ENCODE data around the gene CWH43.
"Not testable (repeated sequence)": the region's sequence is repeated elsewhere in the genome, so short reads cannot be mapped to it uniquely, and the experiment has no call there.

CWH43 gene

DNA sequence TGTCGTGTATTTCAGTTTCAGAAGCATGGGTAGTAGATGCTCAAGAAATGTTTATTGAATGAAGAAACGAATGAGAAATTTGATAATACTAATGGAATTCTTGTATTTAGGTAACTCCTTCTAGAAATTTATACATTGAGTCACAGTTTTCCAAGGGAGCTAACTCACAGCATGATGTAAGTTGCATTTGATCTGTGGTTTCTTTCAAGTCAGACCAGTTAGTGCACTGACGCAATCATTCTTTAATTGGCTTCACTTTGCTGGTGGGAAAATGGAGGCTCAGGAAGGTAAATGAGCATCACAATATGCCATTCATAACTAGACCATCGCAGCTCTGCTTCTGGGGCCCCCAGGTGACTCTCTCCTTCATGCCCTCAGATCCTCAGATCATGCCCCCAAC, 17.3 kb upstream of the CWH43 start:
- DNase-seq = no peak
- intact Hi-C loops (cut with DNase I) = no loop called here

DNA sequence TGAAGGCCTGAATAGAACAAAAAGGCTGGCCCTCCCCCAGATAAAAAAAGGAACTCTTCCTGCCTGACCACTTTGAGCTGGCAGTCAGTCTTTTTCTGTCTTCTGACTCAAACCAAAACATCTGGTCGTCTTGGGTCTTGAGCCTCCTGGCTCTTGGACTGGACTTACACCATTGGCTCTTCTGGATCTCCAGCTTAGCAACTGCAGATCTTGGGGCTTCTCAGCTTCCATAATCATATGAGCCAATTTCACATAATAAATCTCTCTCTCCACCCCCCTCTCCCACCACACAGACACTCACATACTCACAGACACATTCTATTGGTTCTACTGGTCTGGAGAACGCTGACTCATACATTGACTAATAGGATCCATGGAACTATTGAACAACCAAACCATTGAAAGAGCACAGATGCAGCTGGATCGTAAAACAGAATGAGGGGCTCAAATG, 15.6 kb upstream of the CWH43 start:
- intact Hi-C loops (cut with DNase I) = no loop called here
- peak in 5 of 42 donors; percentile 13 to 57 (median 39) for DNase-seq

DNA sequence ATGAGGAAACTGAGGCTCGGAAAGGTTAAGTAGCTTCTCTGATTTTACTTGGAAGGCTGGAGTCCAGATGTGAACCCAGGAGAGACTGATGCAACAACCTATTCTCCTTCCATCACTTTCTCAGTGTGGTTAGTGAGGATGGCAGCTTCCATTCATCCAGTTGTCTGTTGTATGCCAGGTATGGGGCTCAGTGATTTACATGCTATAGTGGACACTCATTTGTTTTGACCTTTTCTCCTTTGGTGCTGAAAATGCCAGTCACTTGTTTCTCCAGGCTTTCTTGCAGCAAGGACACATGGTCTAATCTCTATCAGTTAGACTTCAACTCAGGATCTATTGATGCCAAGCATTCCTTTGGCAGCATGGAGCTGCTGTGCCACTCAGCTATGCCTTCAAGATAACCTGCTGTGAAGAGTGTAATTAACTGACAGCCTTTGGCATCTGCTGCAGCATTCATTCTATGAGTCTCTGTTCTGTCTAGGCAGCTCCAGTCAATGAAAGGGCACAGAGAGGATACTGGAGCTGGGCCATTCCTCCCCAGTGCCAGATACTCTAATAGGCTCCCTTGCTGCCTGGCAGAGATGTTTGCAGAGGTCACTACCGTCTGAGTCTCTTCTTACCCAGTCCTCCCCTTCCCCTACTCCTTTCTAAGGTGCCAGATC, 11.0 kb upstream of the CWH43 start:
- DNase-seq = peak in 28 of 42 donors; percentile 4 to 71 (median 32)
- intact Hi-C loops (cut with DNase I) = no loop called here

DNA sequence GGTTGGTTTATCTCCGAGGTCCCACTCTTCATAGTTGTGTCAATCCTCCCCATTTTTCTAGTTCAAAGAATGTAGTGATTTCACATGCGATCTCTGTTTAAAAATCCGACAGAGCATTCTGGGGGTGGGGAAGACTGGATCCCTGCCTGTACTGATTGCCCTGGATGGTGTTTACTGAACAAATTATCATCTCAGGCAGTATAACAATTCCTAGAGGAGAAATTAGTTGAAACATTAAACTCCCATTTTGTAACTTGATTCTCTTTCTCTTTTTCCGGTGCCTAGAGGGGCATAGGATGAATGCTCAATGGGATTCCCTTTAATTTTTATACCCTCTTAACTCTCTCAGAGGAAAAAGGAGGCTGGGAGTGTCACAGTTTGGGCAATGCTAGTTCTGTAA, 10.0 kb upstream of the CWH43 start:
- DNase-seq = no peak
- intact Hi-C loops (cut with DNase I) = no loop called here

DNA sequence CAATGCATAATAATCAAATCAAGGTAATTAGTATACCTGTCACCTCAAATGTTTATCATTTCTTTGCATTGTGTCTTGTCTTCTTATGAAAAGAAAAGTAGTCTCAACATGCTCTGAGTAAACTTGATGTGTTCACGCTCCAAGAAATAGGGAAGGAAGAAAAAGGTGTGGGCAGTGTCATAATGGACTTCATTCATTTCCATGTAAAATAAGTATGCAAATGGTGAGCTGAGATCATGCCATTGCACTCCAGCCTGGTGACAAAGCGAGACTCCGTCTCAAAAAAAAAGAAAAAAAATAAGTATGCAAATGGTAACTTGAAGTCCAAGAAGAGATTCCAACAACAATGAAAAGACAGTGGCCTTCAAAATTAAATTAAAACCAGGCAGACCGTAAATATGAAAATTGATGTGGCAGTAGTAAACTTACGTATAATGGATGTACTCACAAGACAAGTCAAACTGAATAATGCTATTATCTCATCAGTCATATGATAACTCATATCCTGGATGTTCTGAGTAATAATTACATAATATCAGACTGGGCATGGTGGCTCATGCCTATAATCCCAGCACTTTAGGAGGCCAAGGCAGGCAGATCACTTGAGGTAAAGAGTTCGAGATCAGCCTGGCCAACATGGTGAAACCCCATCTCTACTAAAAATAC, 6.0 kb upstream of the CWH43 start:
- intact Hi-C loops (cut with DNase I) = no loop called here
- no peak for DNase-seq

DNA sequence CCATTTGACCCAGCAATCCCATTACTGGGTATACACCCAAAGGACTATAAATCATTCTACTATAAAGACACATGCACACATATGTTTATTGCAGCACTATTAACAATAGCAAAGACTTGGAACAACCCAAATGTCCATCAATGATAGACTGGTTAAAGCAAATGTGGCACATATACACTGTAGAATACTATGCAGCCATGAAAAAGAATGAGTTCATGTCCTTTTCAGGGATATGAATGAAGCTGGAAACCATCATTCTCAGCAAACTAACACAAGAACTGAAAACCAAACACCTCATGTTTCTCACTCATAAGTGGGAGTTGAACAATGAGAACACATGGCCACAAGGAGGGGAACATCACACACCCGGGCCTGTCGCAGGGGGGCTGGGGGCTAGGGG, 2.1 kb upstream of the CWH43 start:
- DNase-seq; intact Hi-C loops (cut with DNase I): not testable (repeated sequence)

DNA sequence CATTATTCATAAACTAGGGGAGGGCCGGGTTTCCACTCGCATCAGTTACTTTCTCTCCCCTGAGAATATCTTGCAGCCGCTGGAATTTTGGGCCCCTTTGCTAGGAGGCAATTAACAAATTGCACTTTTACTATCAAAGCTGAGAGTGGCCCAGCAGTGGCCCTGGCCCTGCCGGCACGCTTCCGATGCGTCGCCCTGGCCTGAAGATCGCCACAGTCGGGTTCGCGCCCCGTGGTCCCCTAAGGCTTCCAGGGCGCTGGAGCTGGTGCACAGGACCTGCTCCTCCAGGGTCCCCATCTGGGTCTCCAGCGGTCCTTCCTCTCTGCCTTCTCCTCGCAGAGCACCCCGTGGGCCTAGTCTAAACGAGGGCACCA, 486 bp upstream of the CWH43 start:
- DNase-seq = no peak
- intact Hi-C loops (cut with DNase I) = no loop called here

DNA sequence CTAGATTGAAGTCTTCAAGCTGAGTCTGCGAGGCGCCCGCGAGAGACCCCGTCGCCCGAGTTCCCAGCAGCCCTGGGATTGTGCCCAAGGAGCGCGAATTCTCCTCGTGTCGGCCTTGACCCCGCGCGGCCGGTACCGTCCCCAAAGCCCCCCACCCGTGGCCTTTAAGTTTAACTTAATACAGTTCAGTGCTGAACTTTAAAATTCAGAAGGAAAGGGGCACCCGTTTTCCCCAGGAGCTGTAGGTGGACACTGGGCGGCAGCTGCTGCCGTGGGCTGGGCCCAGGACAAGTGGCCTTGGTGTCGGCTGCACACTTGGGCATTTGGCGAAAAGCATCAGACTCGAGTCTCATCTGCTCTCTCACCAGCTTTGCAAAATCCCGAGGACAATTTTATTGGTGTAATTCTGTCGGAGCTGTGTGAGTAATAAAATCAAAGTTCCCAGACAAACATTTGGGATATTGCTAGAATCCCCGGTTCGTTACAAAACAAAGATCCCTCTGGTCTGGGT, 634 bp downstream of the CWH43 start:
- DNase-seq = no peak

DNA sequence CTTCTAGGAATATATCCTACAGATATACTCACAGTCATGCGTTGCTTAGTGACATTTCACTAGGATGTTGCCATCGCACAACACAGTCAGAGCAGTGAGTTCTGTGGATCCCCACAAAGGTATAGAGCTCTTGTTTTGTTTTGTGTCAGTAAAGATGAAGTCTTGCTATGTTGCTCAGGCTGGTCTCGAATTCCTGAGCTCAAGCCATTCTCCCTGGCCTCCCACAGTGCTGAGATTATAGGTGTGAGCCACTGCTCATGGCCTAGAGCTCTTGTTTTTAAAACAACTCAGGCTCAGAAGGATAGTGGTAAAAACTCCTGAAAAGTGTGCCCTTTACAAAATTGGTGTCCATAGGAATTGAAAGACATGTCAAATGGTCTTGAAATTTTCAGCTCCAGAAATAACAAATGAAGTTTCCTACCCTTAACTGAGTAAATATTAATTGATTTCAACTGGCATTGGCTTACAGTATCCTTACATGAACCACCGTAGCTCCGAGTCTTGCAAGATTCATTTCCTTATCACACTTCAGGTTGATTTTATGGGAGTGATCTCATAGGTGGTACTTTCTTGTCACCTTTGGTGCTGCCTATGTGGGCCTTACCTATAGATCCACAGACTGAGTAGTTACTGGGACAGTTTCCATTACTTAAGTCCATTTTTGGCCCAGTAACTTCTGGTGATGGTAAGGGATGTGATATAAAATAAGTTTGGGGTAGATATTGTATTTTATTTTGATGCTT, 3.6 kb downstream of the CWH43 start:
- no peak for DNase-seq
- intact Hi-C loops (cut with DNase I) = no loop called here

More for the DNA sequence above, 634 bp downstream of the CWH43 start:
- intact Hi-C loops (cut with DNase I) = no loop called here

DNA sequence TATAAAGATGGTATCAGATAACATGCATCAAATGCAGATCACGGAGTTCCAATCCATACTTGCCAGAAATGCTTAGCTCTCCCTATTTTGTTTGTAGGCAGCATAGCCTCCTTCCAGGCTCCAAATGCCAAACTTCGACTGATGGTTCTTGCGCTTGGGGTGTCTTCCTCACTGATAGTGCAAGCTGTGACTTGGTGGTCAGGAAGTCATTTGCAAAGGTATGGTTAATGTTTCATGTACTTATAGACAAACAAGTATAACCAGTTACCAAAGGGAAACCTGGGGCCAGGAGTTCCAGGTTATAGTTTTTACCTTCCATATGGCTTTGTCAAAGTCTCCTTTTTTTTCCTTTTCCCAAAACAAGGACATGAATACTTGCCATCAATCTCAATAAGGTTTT, 5.3 kb downstream of the CWH43 start:
- intact Hi-C loops (cut with DNase I) = no loop called here

DNA sequence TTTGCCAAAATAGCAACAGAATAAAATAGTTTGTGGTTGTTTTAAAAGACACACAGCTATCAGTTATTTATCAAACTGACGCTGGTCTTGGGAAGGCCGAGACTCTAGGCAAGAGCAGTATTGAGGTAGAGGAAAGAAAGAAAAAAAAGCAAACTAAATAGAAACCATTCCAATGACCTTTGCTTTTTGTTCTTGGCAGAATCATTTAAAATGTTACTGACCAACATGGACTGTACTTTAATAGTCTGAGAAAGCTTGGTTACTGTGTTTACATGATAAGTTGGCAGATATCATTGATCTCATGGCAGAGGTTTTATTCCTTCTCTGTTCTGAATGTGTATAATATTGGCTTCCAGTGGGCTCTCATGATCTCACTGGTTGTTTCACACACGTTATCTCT, 11.9 kb downstream of the CWH43 start:
- no peak for DNase-seq
- intact Hi-C loops (cut with DNase I) = no loop called here

More for the DNA sequence above, 5.3 kb downstream of the CWH43 start:
- DNase-seq = no peak

DNA sequence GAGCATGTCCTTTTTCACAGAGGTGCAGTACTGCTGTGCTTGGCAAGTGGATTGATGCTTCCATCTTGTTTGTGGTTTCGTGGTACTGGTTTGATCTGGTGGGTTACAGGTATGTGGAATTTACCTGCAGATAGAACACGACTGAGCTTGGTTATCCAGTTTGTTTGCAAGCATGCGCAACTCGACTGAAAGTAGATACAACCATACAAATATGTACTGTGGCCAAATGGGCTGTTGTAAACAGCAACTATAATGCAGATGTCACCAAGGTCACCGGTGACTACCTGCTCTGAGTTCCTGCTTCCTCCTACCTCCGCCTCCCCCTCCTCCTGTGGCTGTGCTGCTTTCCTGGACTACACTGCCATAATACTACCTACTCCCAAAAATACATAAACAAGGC, 12.4 kb downstream of the CWH43 start:
- intact Hi-C loops (cut with DNase I) = no loop called here
- no peak for DNase-seq

DNA sequence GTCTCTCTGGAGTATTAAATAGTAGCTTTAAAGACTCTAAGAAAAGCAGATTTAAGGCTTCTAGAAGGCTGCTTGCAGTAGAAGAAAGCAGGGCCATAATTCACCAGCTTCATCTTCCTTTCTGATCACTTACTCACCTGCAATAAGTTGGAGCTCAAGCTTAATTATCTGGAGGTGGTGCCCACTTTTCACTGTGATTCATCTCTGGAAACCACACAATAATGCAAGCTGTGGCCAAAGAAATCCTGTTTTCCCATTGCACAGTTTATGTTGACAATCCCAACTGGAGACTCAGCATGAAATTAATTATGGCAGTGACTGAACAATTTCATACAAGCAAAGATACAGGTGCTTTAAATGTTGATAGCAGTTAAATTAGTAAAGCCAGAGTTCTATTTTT, 14.7 kb downstream of the CWH43 start:
- intact Hi-C loops (cut with DNase I) = no loop called here

DNA sequence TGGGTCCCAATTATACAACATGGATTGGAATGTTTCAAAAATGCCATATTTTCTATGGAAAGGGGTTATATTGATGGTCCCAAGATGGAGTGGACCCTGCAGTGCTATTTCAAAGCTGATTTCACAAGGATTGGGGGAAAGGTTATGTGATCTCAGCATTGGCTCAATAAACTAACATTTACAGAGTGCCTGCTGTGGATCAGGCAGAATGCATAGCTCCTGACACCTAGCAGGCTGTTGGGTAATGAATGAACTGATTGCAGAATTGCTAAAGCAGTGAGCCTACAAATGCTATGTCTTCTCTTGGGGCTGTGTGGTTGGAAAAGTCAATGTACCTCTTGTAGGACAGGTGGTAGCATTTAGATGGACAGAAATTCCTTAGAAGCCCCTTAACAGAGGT, 16.9 kb downstream of the CWH43 start:
- no peak for DNase-seq
- intact Hi-C loops (cut with DNase I) = no loop called here

More for the DNA sequence above, 14.7 kb downstream of the CWH43 start:
- no peak for DNase-seq

DNA sequence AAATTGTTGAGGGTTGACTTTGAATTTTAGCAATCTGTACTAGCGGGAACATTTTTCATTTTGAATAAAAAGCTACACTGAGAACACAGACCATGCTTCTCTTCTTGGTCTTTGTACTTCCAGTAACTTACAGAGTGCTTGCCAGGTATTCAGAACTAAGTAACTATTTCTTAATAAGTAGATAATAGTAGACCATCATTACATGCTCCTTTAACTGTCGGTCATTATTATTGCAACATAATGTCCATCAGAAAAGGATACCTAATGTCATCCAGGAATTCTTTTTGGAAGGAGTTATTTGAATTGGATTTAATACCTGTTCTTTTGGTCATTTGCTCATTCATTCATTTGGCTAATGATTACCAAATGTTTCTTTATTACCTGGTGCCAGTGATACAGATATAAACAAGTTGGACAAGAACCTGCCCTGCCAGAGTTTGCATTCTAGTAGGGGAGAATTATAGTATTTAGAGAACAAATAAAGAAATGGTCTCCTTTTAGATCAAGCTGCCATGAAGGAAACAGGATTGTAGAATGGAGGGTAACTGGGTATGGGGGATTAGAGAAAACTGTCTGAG, 32.7 kb downstream of the CWH43 start:
- DNase-seq = no peak
- intact Hi-C loops (cut with DNase I) = no loop called here

DNA sequence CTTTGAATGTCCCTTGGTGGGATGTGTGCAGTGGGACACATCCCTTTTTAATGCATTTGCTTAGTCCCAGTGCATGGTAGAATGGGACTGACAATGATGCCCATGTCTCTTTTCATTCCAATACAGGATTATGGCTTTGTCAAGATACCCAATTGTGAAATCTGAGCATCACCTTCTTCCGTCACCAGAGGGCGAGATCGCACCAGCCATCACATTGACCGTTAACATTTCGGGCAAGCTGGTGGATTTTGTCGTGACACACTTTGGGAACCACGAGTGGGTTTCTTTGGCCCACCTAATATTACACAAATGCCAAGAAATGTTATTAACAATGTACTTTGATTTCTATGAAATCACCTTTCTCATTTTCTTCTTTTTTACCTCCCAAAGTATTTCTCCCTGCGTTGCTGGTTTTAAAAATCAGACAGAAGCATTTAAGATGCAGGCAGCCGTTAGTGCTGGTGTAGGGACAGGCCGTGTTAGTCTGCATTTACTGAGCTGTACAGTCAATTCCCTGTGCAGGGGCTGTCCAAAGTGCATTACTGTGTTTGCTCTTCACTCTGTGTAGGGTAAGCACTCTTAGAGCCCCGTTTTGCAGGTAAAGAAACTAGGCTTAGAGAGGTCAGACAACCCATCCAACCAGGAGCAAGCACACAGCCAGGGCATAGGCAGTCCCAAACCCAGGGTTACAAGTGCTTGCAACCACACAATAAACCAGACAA, 46.5 kb downstream of the CWH43 start:
- intact Hi-C loops (cut with DNase I) = no loop called here
- peak; percentile 35 to 85 (median 62) for DNase-seq

DNA sequence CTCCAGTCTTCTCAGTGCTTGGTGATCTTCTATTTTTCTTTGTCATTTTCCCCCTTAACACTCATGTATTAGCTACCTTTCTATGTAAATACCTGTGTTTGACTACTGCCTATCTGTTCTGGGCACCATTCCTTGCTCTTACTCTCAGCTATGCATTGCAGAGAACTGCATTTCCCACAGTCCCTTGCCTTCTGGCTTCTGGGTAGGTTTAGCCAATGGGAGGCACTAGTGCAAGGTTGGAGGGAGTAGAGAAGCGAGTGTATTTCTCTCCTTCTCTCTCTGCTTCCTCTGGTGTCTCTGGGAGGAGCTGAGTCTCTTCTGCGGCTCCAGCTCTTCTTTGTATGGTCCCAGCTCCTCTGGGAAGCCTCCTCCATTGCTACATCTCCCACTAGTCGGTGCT, 50.5 kb downstream of the CWH43 start:
- intact Hi-C loops (cut with DNase I) = no loop called here

DNA sequence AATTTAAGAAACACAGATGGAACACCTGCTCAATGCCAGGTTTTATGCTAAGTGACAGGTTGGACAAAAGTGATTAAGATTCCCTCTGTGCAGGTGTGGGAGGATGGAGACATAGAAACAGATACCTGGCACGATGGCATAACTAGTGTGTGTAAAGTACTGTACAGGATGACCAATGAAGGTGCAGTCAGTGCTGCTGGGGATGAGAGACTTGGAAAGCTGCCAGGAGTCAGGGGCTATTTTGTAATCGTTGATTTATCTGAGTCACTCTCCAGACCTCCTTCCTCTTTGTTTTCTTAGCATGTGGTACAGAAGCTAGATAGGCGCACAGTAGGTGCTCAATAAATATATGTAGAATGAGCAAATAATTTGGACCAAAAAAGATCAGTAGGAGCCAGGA, 58.2 kb downstream of the CWH43 start:
- intact Hi-C loops (cut with DNase I) = no loop called here
- DNase-seq = no peak

More for the DNA sequence above, 50.5 kb downstream of the CWH43 start:
- DNase-seq = no peak

DNA sequence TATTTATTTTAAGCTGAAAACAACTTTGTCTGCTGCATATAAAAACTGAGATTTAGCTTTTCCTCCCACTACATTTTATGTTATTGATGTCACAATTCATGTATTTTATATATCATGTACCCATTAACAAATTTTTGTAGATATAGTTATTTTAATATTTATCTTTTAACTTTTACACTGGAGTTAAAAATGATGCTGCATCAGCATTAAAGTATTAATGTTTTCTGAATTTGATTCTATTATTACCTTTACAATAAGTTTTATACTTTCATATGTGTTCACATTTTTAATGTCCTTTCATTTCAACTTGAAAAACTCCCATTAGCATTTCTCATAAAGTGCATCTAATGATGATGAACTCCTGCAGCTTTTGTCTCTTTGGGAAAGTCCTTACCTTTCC, 72.2 kb downstream of the CWH43 start:
- intact Hi-C loops (cut with DNase I) = no loop called here
- no peak for DNase-seq

All from head of caudate nucleus (tissue), 42 donors.